MCF 10A (cell line): ENCODE measurements around the gene AGER. TPM values are rescaled to one million over a fixed set of nuclear protein-coding genes. Genes with fewer than 3 reads are reported as not detected.

Source experiments
- BruUV-seq: library from RNA; stranded (reverse); fragments of 400-500 nt; replicated peaks from 2 replicates; lab custom pipeline; 2021; lab: Mats Ljungman, UMichigan
- CTCF ChIA-PET: fragments of 300-600 bp; sonication (Branson Sonifier 250); formaldehyde crosslinking; extraction: SDS; loops from one replicate; lab custom pipeline; 2021; ENCODE audit warnings: antibody characterized with exemption, inconsistent platforms; lab: Yijun Ruan, JAX
- POLR2A ChIA-PET: fragments of 300-600, 350-650 bp; sonication (Branson Sonifier 250); formaldehyde crosslinking; extraction: SDS; loops from one replicate; lab custom pipeline; 2020; ENCODE audit warnings: antibody characterized with exemption, inconsistent platforms; lab: Yijun Ruan, JAX
- DNase-seq: peaks from one replicate; pipeline ENCODE4 v3.0.0-alpha.2; 2018; ENCODE audit not compliant: unreplicated experiment
- H3K27ac Mint-ChIP-seq: one replicate; pipeline ENCODE4 v1.8.0; 2022; ENCODE audit warnings: mild to moderate bottlenecking, low read depth, mixed read lengths; ENCODE audit not compliant: unreplicated experiment
- H3K27me3 Mint-ChIP-seq: one replicate; pipeline ENCODE4 v1.8.0; 2022; ENCODE audit warnings: mixed read lengths; ENCODE audit not compliant: insufficient read depth, unreplicated experiment
- H3K36me3 Mint-ChIP-seq: one replicate; pipeline ENCODE4 v1.8.0; 2022; ENCODE audit warnings: mild to moderate bottlenecking, moderate library complexity, mixed read lengths; ENCODE audit not compliant: insufficient read depth, unreplicated experiment
- H3K4me1 Mint-ChIP-seq: one replicate; pipeline ENCODE4 v1.8.0; 2022; ENCODE audit warnings: mixed read lengths; ENCODE audit not compliant: insufficient read depth, unreplicated experiment
- H3K4me3 Mint-ChIP-seq: one replicate; pipeline ENCODE4 v1.8.0; 2022; ENCODE audit warnings: mild to moderate bottlenecking, moderate library complexity, mixed read lengths; ENCODE audit not compliant: unreplicated experiment
- H3K9me3 Mint-ChIP-seq: one replicate; pipeline ENCODE4 v1.8.0; 2022; ENCODE audit warnings: mixed read lengths; ENCODE audit not compliant: unreplicated experiment
- CTCF ChIP-seq: fragments of 200-600 bp; IDR thresholded peaks from one replicate; pipeline ENCODE4 v1.8.0; 2022; ENCODE audit warnings: antibody characterized with exemption, mild to moderate bottlenecking; ENCODE audit not compliant: unreplicated experiment
- intact Hi-C: fragments of 100-400 bp; cut with micrococcal nuclease; formaldehyde crosslinking; loops from 2 replicates; pipeline ENCODE4 v1.14.1; 2022
- total RNA-seq: library from RNA; stranded (reverse); gene quantifications from 2 replicates; pipeline ENCODE4 v1.2.3, GENCODE V29; 2022

Gene AGER
- total RNA-seq, 1 experiment from 2014 or later: 8.0 TPM

- Mint-ChIP-seq H3K36me3 (peaks cover 21% of the 10 kb centered on the region), H3K27ac (no peak overlapping the region), H3K4me1 (peaks cover 13% of the 10 kb centered on the region), H3K27me3 (no peaks in the 10 kb centered on the region), H3K9me3 (no peaks in the 10 kb centered on the region), H3K4me3 (no peak overlapping the region)
- DNase-seq: no peak
- intact Hi-C loops: no loop called here
- ChIA-PET CTCF (interaction anchor here (1.0 kb wide), 1 partner anchor 14 kb away, joined by 3 read pairs; no protein-coding TSS in a partner anchor), POLR2A (interaction anchor here (1.3 kb wide), 1 partner anchor 14 kb away, joined by 3 read pairs; no protein-coding TSS in a partner anchor)
- no TSS peak for BruUV-seq
- no peak for TF ChIP-seq CTCF
These were observed 15.1 kb downstream of the AGER start for GRCh38 chr6:32168807-32169591.

GRCh38 chr6:32168350-32168749 is 15.7 kb downstream of the AGER start:
- no peaks in the 10 kb centered on the region for H3K27me3 Mint-ChIP-seq
- TF ChIP-seq CTCF: no peak
- H3K27ac Mint-ChIP-seq: no peak overlapping the region
- H3K9me3 Mint-ChIP-seq: no peaks in the 10 kb centered on the region
- H3K4me1 Mint-ChIP-seq: peaks cover 7% of the 10 kb centered on the region
- no peak for DNase-seq
- intact Hi-C loops: no loop called here
- peaks cover 21% of the 10 kb centered on the region for H3K36me3 Mint-ChIP-seq
- TSS peak; percentile 61 for BruUV-seq
- CTCF ChIA-PET: no interaction called here
- H3K4me3 Mint-ChIP-seq: no peak overlapping the region
- POLR2A ChIA-PET: interaction anchor here (1.2 to 1.3 kb wide), 2 partner anchors 11 to 14 kb away, joined by 3 read pairs; no protein-coding TSS in a partner anchor

- BruUV-seq: no TSS peak
- intact Hi-C loops: no loop called here
- H3K36me3 Mint-ChIP-seq: peaks cover 21% of the 10 kb centered on the region
- H3K4me1 Mint-ChIP-seq: peaks cover 1% of the 10 kb centered on the region
- H3K27me3 Mint-ChIP-seq: no peaks in the 10 kb centered on the region
- TF ChIP-seq CTCF: no peak
- no peaks in the 10 kb centered on the region for H3K9me3 Mint-ChIP-seq
- H3K4me3 Mint-ChIP-seq: no peak overlapping the region
- POLR2A ChIA-PET: interaction anchor here (1.0 to 1.2 kb wide), 2 partner anchors 9 to 11 kb away, joined by 3 to 4 read pairs; no protein-coding TSS in a partner anchor
- CTCF ChIA-PET: no interaction called here
- no peak overlapping the region for H3K27ac Mint-ChIP-seq
- no peak for DNase-seq
These were observed 16.2 kb downstream of the AGER start for GRCh38 chr6:32167761-32168262.

- no peak for TF ChIP-seq CTCF
- DNase-seq: no peak
- no peaks in the 10 kb centered on the region for H3K4me1 Mint-ChIP-seq
- no peaks in the 10 kb centered on the region for H3K27me3 Mint-ChIP-seq
- H3K27ac Mint-ChIP-seq: peak overlapping the region; percentile 16
- intact Hi-C loops: no loop called here
- no peak overlapping the region for H3K4me3 Mint-ChIP-seq
- no peaks in the 10 kb centered on the region for H3K9me3 Mint-ChIP-seq
- POLR2A ChIA-PET: interaction anchor here (1.0 to 1.2 kb wide), 2 partner anchors 10 to 12 kb away, joined by 3 to 4 read pairs; no protein-coding TSS in a partner anchor
- H3K36me3 Mint-ChIP-seq: peaks cover 21% of the 10 kb centered on the region
- no TSS peak for BruUV-seq
- CTCF ChIA-PET: interaction anchor here (0.6 kb wide), 1 partner anchor 94 kb away, joined by 4 read pairs; no protein-coding TSS in a partner anchor
These were observed 16.8 kb downstream of the AGER start for GRCh38 chr6:32167154-32167760.
